Ishikawa (cell line): ENCODE results near the gene CRTAP.

Experiments used
- CEBPB ChIP-seq: IDR thresholded peaks from 2 replicates; pipeline ENCODE4 v1.6.1; 2012
- EP300 ChIP-seq: IDR thresholded peaks from 2 replicates; pipeline ENCODE4 v1.6.1; 2012; ENCODE audit warnings: borderline replicate concordance
- FOXM1 ChIP-seq: IDR thresholded peaks from 2 replicates; pipeline ENCODE4 v1.6.1; 2012; ENCODE audit warnings: low read depth, borderline replicate concordance

GRCh38 chr3:33117461-33117860 is 3.6 kb downstream of the CRTAP start:
- no peak for TF ChIP-seq CEBPB
- no peak for TF ChIP-seq EP300
- TF ChIP-seq FOXM1 = no peak
